Thyroid gland (tissue), 4 donors: ENCODE data around the gene FOXB2. TPM values are rescaled to one million over a fixed set of nuclear protein-coding genes. Genes with fewer than 3 reads are reported as not detected.

ENCODE experiments used
- DNase-seq, 2 donors: peaks; one replicate each; pipeline ENCODE4 v3.0.0-alpha.2; 2019
- H3K27ac ChIP-seq, 3 donors: fragments of 200-600 bp; sonication (generic); 1 replicate in 2 of 3; 2 replicates in 1 of 3; pipeline ENCODE4 v1.5.1; 2016 to 2019; ENCODE audit warnings: mild to moderate bottlenecking in 1 of 3, moderate library complexity in 1 of 3
- H3K27me3 ChIP-seq: fragments of 200-600 bp; sonication (generic); one replicate; pipeline ENCODE4 v1.5.1; 2019
- H3K36me3 ChIP-seq, 2 donors: fragments of 200-600 bp; sonication (generic); one replicate each; pipeline ENCODE4 v1.5.1; 2016 to 2019
- H3K4me1 ChIP-seq, 2 donors: fragments of 200-600 bp; sonication (generic); one replicate each; pipeline ENCODE4 v1.5.1; 2017 to 2019
- H3K4me3 ChIP-seq, 3 donors: fragments of 200-600 bp; sonication (generic); replicated peaks in 1 of 3; 1 replicate in 2 of 3; 2 replicates in 1 of 3; pipeline ENCODE4 v1.5.1; 2016; ENCODE audit warnings: mild to moderate bottlenecking in 1 of 3
- H3K9me3 ChIP-seq: fragments of 200-600 bp; sonication (generic); one replicate; pipeline ENCODE4 v1.5.1; 2017
- POLR2A ChIP-seq, 2 donors: fragments of 450-650 bp; IDR thresholded peaks; one replicate each; pipeline ENCODE4 v1.6.1; 2017; ENCODE audit warnings: antibody characterized with exemption in 2 of 2, mild to moderate bottlenecking in 2 of 2, moderate library complexity in 1 of 2
- WGBS, 2 donors: methylation state at CpG; one replicate each; pipeline ENCODE4 v1.1.5; 2017; 5-methylcytosine and 5-hydroxymethylcytosine counted together
- intact Hi-C: fragments of 100-400 bp; cut with DNase I; formaldehyde crosslinking; loops from one replicate; pipeline ENCODE4 v1.15.1; 2023
- total RNA-seq, 4 donors: library from RNA; depleted of rRNA; stranded (reverse); fragments of >200 nt; gene quantifications; one replicate each; pipeline ENCODE4 v1.2.3, GENCODE V29; 2016
- TF ChIP-seq, protein P1 (sequence below), 6 experiments: fragments of 200-600 bp in 3 of 6; fragments of 450-650 bp in 3 of 6; sonication (generic) in 3 of 6; IDR thresholded peaks; one replicate each; pipeline ENCODE4 v1.5.1; 2016 to 2019; ENCODE audit warnings: antibody characterized with exemption in 6 of 6, mild to moderate bottlenecking in 2 of 6, inconsistent platforms in 1 of 6, moderate library complexity in 1 of 6

Gene FOXB2
- total RNA-seq, 4 donors from 2014 or later: not detected

DNA sequence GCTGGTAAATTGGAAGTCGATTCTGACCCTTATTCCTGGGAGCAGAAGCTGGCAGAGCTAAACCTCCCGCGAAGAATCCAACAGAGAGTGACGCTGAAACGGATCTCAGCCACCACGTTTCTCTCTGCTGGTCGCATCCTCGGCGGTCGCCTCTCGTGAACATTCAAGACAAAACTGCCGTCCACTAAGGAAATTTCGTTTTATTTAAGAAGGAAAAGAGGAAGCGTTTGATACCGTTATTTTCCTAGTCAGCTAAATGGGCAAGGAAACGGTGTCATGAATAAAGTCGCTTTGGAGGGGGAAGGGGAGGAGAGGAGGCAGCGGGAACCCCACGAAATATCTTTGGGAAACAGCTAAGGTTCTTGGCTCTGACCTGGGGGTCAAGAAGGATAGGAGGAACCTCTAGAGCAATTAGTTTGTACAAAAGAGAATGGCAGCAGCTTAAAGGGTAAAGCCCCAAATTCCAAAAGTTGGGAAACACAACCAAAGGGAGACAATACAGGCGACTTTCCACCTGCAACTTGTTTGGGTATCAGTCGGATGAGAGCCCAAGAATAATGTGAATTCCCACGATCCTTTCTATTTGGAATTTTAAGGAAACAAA is 1.9 kb downstream of the FOXB2 start:
- H3K9me3 ChIP-seq: no peaks in the 10 kb centered on the region
- peaks cover 26 to 28% of the 10 kb centered on the region in 2 donors for H3K4me1 ChIP-seq
- no peak overlapping the region for H3K27ac ChIP-seq
- TF ChIP-seq POLR2A (IDR thresholded peaks at IDR 0.05): no peak
- TF ChIP-seq, protein P1, sequence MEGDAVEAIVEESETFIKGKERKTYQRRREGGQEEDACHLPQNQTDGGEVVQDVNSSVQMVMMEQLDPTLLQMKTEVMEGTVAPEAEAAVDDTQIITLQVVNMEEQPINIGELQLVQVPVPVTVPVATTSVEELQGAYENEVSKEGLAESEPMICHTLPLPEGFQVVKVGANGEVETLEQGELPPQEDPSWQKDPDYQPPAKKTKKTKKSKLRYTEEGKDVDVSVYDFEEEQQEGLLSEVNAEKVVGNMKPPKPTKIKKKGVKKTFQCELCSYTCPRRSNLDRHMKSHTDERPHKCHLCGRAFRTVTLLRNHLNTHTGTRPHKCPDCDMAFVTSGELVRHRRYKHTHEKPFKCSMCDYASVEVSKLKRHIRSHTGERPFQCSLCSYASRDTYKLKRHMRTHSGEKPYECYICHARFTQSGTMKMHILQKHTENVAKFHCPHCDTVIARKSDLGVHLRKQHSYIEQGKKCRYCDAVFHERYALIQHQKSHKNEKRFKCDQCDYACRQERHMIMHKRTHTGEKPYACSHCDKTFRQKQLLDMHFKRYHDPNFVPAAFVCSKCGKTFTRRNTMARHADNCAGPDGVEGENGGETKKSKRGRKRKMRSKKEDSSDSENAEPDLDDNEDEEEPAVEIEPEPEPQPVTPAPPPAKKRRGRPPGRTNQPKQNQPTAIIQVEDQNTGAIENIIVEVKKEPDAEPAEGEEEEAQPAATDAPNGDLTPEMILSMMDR (IDR thresholded peaks at IDR 0.05): no peak
- intact Hi-C loops: no loop called here
- no peak for DNase-seq
- 5 to 7% methylated on average over 22 of the region's 22 CpGs for WGBS, 2 donors
- H3K4me3 ChIP-seq: no peak overlapping the region
- H3K36me3 ChIP-seq: no peaks in the 10 kb centered on the region
- H3K27me3 ChIP-seq: peaks cover 63% of the 10 kb centered on the region

DNA sequence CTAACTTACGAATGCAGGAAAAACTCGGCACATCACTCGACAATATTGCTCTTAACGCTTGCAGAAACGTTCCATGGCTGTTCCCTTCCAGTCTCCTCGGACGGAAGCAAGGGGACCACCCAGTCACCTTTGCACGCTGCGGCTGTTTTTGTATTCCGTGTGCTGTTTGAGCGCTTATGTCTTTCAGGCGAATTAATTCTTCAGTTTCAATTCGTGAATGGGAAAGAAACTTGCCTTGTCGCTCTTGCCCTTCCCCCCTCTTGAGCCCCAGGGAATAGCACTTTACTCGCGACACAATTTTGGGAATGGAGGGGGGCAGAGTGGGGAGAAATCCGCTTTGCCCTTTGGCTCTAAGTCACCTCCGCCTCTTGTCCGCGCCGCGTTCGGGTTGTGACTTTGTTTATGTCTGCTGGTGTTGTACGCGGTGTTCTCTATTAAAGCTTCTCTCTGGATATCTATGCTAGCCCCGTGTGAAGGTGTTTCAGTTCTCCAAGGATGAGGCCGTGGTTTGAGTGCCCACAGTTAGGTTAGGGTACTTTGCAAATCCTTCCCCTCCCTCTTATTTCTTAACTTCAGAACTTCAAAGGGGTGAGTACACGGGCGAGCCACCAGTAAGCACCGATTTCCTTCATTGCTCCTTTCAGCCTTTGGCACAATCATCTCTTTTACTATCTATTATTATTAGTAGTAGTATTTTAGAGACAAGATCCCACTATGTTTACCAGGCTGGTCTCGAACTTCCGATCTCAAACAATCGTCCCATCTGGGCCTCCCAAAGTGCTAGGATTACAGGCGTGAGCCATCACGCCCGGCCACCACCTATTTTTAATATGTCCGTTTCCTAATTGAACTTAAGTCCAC is 2.7 kb downstream of the FOXB2 start:
- Histone ChIP-seq H3K27ac (no peak overlapping the region), H3K4me3 (no peak overlapping the region), H3K36me3 (no peaks in the 10 kb centered on the region), H3K9me3 (no peaks in the 10 kb centered on the region), H3K27me3 (peaks cover 55% of the 10 kb centered on the region), H3K4me1 (peaks cover 26 to 28% of the 10 kb centered on the region in 2 donors)
- DNase-seq: no peak
- WGBS, 2 donors: 8 to 11% methylated on average over 37 of the region's 37 CpGs
- intact Hi-C loops: no loop called here
- no peak for TF ChIP-seq POLR2A (IDR thresholded peaks at IDR 0.05)
- TF ChIP-seq, protein P1 (IDR thresholded peaks at IDR 0.05): no peak

DNA sequence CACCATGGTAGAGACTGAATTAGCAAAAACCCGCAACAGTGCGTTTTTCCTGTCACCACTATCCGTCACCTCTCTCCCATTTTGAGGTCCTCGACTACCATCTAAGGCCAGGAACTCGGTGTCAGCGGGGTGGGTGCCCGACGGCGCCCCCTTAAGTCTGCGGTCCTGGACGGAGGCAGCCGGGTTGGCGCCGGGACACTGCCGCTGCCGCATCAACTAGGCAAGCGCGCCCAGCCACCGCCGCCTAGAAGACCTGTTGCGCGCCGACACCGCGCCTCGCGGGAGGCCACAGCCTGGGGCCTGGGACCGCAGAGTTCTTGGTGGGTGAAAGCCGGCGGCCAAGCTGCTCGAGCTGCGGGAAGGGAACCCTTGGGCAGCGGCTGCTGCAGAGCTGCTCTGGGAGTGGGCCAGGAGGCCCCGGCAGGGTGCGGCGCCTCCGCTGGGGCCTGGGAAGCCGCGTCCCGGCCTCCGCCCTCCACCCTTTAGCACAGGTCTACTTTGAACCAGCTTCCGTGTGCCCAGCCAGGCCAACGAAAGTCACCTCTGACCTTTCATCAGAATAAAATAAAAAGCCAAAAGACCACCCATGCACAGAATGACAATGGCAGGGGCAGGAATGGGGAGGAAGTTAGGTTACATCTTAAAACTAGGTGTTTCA is 3.5 kb downstream of the FOXB2 start:
- Histone ChIP-seq H3K27me3 (peaks cover 52% of the 10 kb centered on the region), H3K4me1 (peaks cover 26 to 28% of the 10 kb centered on the region in 2 donors), H3K36me3 (no peaks in the 10 kb centered on the region), H3K4me3 (no peak overlapping the region), H3K9me3 (no peaks in the 10 kb centered on the region), H3K27ac (no peak overlapping the region)
- intact Hi-C loops: no loop called here
- 8 to 9% methylated on average over 11 to 14 of the region's 43 CpGs for WGBS, 2 donors
- no peak for TF ChIP-seq POLR2A (IDR thresholded peaks at IDR 0.05)
- TF ChIP-seq, protein P1 (IDR thresholded peaks at IDR 0.05): no peak
- no peak for DNase-seq

DNA sequence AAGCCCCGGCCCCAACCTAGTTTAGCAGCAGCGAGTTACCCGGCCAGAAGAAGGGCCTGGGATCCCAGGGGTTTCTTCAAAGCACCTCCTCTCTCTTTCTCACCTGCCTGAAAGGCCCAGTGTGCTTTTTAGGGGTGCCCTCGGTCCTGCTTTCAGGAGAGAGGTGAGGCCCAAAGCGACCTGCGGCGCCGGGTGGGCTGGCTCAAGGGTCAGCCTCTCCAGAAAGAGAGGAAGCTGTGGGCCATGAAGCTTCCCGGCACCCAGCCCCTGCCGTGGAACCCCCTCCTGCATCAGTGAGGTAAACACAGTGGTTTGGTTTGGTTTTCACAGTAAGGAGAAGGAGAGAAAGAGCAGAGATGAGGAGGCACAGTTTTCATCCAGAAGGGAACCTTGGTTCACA is 4.3 kb downstream of the FOXB2 start:
- Histone ChIP-seq H3K36me3 (no peaks in the 10 kb centered on the region), H3K27me3 (peaks cover 45% of the 10 kb centered on the region), H3K4me1 (peaks cover 20 to 21% of the 10 kb centered on the region in 2 donors), H3K9me3 (no peaks in the 10 kb centered on the region), H3K4me3 (no peak overlapping the region), H3K27ac (no peak overlapping the region)
- TF ChIP-seq POLR2A (IDR thresholded peaks at IDR 0.05): no peak
- WGBS, 2 donors: 43 to 50% methylated on average over 10 of the region's 10 CpGs
- DNase-seq: no peak
- intact Hi-C loops: no loop called here

DNA sequence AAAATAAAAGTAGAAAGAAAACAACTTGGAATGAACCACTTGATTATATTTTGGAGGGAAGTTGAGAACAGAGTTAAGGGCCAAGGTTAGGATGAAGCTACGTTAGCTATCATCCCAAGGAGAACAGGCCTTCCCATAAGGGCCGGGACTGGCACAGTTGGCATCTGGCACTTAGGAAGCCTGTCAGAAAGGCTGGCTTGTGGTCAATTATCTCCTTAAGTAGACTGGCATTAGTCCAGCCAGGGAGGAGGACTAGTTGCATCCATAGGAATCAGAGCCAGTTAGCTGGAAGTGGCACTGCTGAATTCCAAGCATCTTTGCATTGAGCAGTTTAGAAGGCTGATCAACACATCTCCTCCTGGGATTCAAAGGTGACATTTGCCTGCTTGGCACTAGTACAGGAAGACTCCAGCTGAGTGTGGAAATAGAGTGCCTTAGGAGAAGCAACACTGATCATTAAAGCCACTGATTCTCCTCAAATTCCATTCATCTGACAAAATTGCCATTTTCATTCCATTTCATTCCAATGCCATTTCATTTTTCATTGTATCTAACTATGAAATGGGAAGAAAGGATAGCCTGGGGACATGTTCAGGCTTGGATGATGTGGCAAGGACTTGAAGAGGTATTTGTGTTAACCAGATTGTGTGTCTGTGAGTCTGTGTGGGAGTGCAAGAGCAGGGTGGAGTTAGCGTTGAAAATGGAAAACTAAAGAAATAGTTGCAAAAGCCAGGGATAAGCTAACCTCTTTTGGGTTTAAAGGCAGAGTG is 5.5 kb downstream of the FOXB2 start:
- intact Hi-C loops: no loop called here
- no peak for DNase-seq
- WGBS, 2 donors: 79 to 81% methylated on average over 3 of the region's 3 CpGs
- H3K27ac ChIP-seq: no peak overlapping the region
- peaks cover 33% of the 10 kb centered on the region for H3K27me3 ChIP-seq
- H3K4me3 ChIP-seq: no peak overlapping the region
- H3K4me1 ChIP-seq: peaks cover 9 to 16% of the 10 kb centered on the region in 2 donors
- no peaks in the 10 kb centered on the region for H3K9me3 ChIP-seq
- no peak for TF ChIP-seq POLR2A (IDR thresholded peaks at IDR 0.05)
- TF ChIP-seq, protein P1 (IDR thresholded peaks at IDR 0.05): no peak
- H3K36me3 ChIP-seq: no peaks in the 10 kb centered on the region
